ENCODE data around the gene ASH1L.
"Not testable (repeated sequence)": the region's sequence is repeated elsewhere in the genome, so short reads cannot be mapped to it uniquely, and the experiment has no call there.

Gene ASH1L

GRCh38 chr1:155304558-155305063 lies 258.0 kb downstream of the ASH1L start:
- no peak for DNase-seq

- DNase-seq: no peak
Observed at GRCh38 chr1:155301342-155301841, 261.2 kb downstream of the ASH1L start, which contains the start of gene PKLR. TSS of gene PKLR (minus strand) at chr1:155301438. CDS start at chr1:155301395, 43 bp downstream.

GRCh38 chr1:155300553-155301329 lies 261.9 kb downstream of the ASH1L start:
- no peak for DNase-seq

- DNase-seq: no peak
Observed at GRCh38 chr1:155300024-155300423, 262.6 kb downstream of the ASH1L start.

GRCh38 chr1:155297384-155297783 lies 265.2 kb downstream of the ASH1L start:
- DNase-seq: no peak

GRCh38 chr1:155296661-155297060 lies 265.9 kb downstream of the ASH1L start:
- DNase-seq: no peak

GRCh38 chr1:155295942-155296267 lies 266.7 kb downstream of the ASH1L start:
- no peak for DNase-seq

- DNase-seq: no peak
Observed at GRCh38 chr1:155295183-155295941, 267.2 kb downstream of the ASH1L start.

- no peak for DNase-seq
Observed at GRCh38 chr1:155294520-155295182, 268.0 kb downstream of the ASH1L start.

GRCh38 chr1:155293086-155293749 lies 269.4 kb downstream of the ASH1L start:
- DNase-seq: no peak

- not testable (repeated sequence) for DNase-seq
Observed at GRCh38 chr1:155291006-155291405, 271.6 kb downstream of the ASH1L start.

- DNase-seq: no peak
Observed at GRCh38 chr1:155287987-155288543, 274.5 kb downstream of the ASH1L start.

GRCh38 chr1:155286544-155286943 lies 276.1 kb downstream of the ASH1L start:
- DNase-seq: no peak

GRCh38 chr1:155285631-155286044 lies 277.0 kb downstream of the ASH1L start:
- DNase-seq: no peak
